Measurements from ENCODE around the gene PPFIA3.

The PPFIA3 gene

DNA sequence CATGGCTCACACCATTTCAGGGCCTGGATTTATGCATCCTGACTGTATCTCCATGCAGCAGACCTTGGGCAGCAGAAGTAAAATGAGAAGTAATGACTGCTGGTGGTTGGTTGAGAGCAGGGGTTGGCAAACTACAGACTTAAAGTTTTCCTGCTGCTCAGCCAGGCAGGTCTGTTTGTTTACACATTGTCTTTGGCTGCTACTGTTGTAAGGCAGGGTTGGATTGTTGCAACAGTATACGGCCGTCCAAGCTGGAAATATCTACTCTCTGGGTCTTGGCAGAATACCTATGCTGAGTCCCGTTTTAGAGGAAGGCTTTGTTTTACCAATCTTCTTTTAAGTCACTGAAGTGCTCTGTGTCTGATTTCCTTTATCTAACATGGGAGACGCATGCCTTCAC is 20.5 kb upstream of the PPFIA3 start:
- ChIA-PET CTCF (interaction anchor here (0.5 to 7.4 kb wide), 20 partner anchors 6 to 129 kb away, joined by 3 to 95 read pairs (median 16); partner anchors contain the start of gene LIN7B), POLR2A (no interaction called here)

DNA sequence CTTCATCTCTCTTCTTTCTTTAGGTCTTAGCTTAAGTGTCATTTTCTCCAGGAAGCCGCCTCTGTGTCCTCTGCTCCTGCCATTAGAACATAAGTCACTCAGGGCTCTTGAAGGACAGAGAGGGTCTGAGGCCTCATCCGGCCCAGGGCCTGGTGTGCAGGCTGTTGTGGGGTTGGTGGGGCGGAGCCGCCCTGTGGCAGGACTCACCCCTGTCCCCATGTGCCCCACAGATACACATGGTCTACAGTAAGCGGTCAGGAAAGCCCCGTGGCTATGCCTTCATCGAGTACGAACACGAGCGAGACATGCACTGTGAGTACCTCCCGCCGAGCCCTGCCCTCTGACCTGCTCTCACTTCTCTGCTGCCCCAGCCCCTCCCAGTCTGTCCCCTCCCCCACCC is 18.2 kb upstream of the PPFIA3 start:
- H3K4me3 ChIP-seq (ENCODE audit: low read depth, low read length): no peak overlapping the region
- no peak for DNase-seq (ENCODE audit: low read depth, low spot score)
- POLR2A ChIA-PET: no interaction called here
- TF ChIP-seq, protein P1, sequence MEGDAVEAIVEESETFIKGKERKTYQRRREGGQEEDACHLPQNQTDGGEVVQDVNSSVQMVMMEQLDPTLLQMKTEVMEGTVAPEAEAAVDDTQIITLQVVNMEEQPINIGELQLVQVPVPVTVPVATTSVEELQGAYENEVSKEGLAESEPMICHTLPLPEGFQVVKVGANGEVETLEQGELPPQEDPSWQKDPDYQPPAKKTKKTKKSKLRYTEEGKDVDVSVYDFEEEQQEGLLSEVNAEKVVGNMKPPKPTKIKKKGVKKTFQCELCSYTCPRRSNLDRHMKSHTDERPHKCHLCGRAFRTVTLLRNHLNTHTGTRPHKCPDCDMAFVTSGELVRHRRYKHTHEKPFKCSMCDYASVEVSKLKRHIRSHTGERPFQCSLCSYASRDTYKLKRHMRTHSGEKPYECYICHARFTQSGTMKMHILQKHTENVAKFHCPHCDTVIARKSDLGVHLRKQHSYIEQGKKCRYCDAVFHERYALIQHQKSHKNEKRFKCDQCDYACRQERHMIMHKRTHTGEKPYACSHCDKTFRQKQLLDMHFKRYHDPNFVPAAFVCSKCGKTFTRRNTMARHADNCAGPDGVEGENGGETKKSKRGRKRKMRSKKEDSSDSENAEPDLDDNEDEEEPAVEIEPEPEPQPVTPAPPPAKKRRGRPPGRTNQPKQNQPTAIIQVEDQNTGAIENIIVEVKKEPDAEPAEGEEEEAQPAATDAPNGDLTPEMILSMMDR (IDR thresholded peaks at IDR 0.05; ENCODE audit: insufficient read depth, low read length, missing control alignments): no peak
- CTCF ChIA-PET: interaction anchor here (0.9 to 7.0 kb wide), 4 partner anchors 9 to 107 kb away, joined by 3 to 62 read pairs (median 32); partner anchors contain the start of gene LIN7B

More for the DNA sequence above, 20.5 kb upstream of the PPFIA3 start:
- DNase-seq (ENCODE audit: low read depth, low spot score): no peak
- TF ChIP-seq, protein P1 (IDR thresholded peaks at IDR 0.05; ENCODE audit: insufficient read depth, low read length, missing control alignments): no peak
- H3K4me3 ChIP-seq (ENCODE audit: low read depth, low read length): no peak overlapping the region

DNA sequence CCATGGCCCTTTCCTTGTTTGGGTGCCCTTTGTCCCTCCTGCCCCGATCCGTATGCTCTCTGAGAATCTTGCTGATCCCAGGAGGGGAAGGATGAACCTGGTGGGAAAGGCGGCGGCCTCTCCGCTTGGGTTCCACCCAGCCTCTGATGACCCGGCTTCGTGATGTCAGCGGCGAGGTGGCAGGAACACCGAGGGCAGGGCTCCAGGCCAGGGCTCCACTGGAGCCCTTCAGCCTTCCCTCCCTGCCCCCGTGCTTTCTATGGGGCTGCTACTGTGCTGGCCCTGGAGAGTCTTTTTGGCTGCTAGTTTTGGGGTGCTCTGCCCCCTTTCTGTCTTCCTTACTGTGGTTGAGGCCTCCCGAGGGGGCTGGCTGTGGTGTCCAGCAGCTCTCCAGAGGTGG is 17.0 kb upstream of the PPFIA3 start:
- POLR2A ChIA-PET: no interaction called here
- H3K4me3 ChIP-seq (ENCODE audit: low read depth, low read length): no peak overlapping the region
- no peak for DNase-seq (ENCODE audit: low read depth, low spot score)
- CTCF ChIA-PET: interaction anchor here (1.1 to 5.1 kb wide), 5 partner anchors 7 to 106 kb away, joined by 3 to 66 read pairs (median 6); no protein-coding TSS in a partner anchor
- TF ChIP-seq, protein P1 (IDR thresholded peaks at IDR 0.05; ENCODE audit: insufficient read depth, low read length, missing control alignments): no peak

DNA sequence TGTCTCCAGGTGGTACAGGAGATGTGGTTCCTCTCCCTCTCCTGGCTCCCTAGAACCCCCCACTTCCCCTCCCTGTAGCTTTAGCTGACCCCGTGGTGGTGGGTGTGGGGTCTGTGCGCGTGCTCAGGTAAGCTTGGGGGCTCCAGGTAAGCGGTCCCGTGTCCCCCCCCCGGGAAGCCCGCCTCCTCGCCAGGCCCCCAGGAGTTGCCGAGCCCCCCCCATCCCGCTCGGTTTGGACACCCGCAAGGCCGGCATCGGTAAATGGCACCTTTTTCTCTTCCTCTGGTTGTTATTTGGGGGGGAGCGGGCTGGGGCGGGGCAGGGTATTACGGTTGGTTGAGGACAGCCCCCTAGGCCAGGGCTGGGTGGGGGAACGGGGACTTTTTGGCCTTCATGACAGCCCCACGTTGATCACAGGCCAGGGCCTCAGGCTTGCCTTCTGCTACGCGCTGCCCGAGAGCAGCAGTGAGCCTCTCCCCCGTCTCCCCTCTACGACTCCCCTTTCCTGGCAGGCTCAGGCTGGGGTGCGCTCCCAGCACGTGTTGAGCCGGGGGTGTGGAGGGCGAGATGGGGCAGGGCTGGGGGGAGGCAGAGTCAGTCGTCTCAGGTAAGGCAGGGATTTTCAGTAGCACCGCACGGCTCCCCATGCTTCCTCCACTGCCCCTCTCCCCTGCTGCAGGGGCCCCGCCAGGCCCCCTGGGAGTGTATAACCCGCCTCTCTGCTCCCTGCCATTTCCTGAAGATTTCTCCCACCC is 15.8 kb upstream of the PPFIA3 start:
- ChIA-PET POLR2A (no interaction called here), CTCF (interaction anchor here (0.6 to 5.1 kb wide), 6 partner anchors 8 to 119 kb away, joined by 3 to 66 read pairs (median 4); no protein-coding TSS in a partner anchor)
- no peak for DNase-seq (ENCODE audit: low read depth, low spot score)
- H3K4me3 ChIP-seq (ENCODE audit: low read depth, low read length): no peak overlapping the region
- TF ChIP-seq, protein P1 (IDR thresholded peaks at IDR 0.05; ENCODE audit: insufficient read depth, low read length, missing control alignments): no peak

DNA sequence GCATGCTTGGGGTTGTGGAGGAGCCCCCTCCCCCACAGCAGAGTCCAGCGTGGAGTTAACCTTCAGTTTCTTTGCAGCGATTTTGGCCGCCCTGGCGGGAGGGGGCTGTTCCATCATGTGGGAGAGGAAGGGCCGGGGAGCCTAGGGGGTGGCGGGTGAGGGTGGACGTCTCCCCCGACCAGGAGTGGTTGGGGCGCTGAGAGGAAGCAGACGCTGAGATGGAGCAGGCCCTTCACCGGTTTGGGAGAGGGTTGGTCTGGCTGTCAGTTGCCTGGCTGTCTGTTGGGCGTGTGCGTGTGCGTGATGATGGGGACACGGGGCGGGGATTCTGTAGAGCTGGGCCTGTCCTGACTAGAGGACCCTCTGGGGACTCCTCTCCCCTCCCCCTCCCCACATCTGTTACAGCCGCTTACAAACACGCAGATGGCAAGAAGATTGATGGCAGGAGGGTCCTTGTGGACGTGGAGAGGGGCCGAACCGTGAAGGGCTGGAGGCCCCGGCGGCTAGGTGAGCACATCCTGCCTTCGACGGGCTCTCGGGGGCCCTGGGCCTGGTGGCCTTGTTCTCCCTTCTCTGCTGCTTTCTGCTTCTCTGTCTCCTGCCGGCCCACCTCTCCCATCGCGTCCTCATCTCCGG is 15.0 kb upstream of the PPFIA3 start:
- no peak overlapping the region for H3K4me3 ChIP-seq (ENCODE audit: low read depth, low read length)
- ChIA-PET POLR2A (interaction anchor here (0.6 kb wide), 1 partner anchor 32 kb away, joined by 3 read pairs; no protein-coding TSS in a partner anchor), CTCF (interaction anchor here (1.1 to 5.1 kb wide), 7 partner anchors 9 to 104 kb away, joined by 3 to 66 read pairs (median 12); partner anchors contain the start of genes LIN7B and PPFIA3)
- DNase-seq (ENCODE audit: low read depth, low spot score): no peak
- TF ChIP-seq, protein P1 (IDR thresholded peaks at IDR 0.05; ENCODE audit: insufficient read depth, low read length, missing control alignments): no peak

DNA sequence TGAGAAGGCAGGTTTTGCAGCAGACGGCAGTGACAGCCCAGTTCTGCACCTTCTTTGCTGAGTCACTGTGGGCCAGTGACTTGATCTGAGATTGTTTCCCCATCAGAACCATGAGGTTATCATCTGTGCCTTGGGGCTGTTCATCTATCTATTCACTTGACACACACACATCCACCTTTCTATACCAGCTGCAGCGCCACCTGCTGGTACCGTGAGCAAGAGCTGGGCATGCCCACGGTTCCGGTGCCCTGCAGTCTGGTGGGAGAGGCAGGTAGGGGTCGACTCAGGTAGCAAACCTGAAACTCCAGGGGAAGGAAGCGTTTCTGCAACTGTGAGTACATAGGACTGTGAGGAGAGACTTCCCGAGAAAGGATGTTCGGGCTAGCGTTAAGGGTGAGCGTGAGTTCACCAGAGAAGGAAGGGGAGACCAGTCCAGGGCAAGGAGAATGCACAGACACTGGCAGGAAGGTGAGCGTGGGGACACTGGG is 12.7 kb upstream of the PPFIA3 start:
- H3K4me3 ChIP-seq (ENCODE audit: low read depth, low read length): no peak overlapping the region
- POLR2A ChIA-PET: no interaction called here
- DNase-seq (ENCODE audit: low read depth, low spot score): no peak
- CTCF ChIA-PET: interaction anchor here (0.8 to 5.1 kb wide), 17 partner anchors 7 to 119 kb away, joined by 3 to 66 read pairs (median 4); partner anchors contain the start of genes LIN7B and PPFIA3
- TF ChIP-seq, protein P1 (IDR thresholded peaks at IDR 0.05; ENCODE audit: insufficient read depth, low read length, missing control alignments): peak; percentile 84

Measured in AG04449 (cell line).